AG09319 (cell line): Measurements from ENCODE around the gene PRPF4.
"Not testable (repeated sequence)": the region's sequence is repeated elsewhere in the genome, so short reads cannot be mapped to it uniquely, and the experiment has no call there.

Source experiments
- DNase-seq: peaks from one replicate; pipeline ENCODE4 v3.0.0-alpha.2; 2010; ENCODE audit warnings: low read depth; ENCODE audit errors: extremely low read depth
- CTCF ChIP-seq: IDR thresholded peaks from 2 replicates; pipeline ENCODE4 v1.5.1; 2011; ENCODE audit warnings: low read depth, mild to moderate bottlenecking, inconsistent platforms, low read length, moderate library complexity

The PRPF4 gene

GRCh38 chr9:113293285-113293878, 17.9 kb downstream of the PRPF4 start:
- TF ChIP-seq CTCF: no peak
- DNase-seq: peak; percentile 67

GRCh38 chr9:113296247-113296646, 20.8 kb downstream of the PRPF4 start:
- not testable (repeated sequence) for DNase-seq

GRCh38 chr9:113296796-113297558, 21.5 kb downstream of the PRPF4 start:
- TF ChIP-seq CTCF: no peak
- DNase-seq: no peak

GRCh38 chr9:113298311-113298710, 22.9 kb downstream of the PRPF4 start:
- TF ChIP-seq CTCF: no peak
- no peak for DNase-seq

GRCh38 chr9:113298924-113299770, 23.7 kb downstream of the PRPF4 start:
- TF ChIP-seq CTCF: no peak
- DNase-seq: no peak

- no peak for TF ChIP-seq CTCF
- DNase-seq: no peak
Measured at GRCh38 chr9:113299800-113300292, 24.4 kb downstream of the PRPF4 start.

- no peak for DNase-seq
- no peak for TF ChIP-seq CTCF
Measured at GRCh38 chr9:113301548-113301947, 26.1 kb downstream of the PRPF4 start.
